Osteoblast (primary cell): Measurements from ENCODE around the gene SHISA6. TPM values are rescaled to one million over a fixed set of nuclear protein-coding genes. Genes with fewer than 3 reads are reported as not detected.

ENCODE experiments used
- DNase-seq: peaks from one replicate; pipeline ENCODE4 v3.0.0; 2011; ENCODE audit warnings: low spot score, mixed read lengths; ENCODE audit not compliant: insufficient read length; ENCODE audit errors: missing footprints
- H2AFZ ChIP-seq: 2 replicates; pipeline ENCODE4 v1.6.0; 2011; ENCODE audit warnings: mild to moderate bottlenecking, low read length
- H3K27ac ChIP-seq: 2 replicates; pipeline ENCODE4 v1.5.1; 2011; ENCODE audit warnings: mild to moderate bottlenecking, low read depth, low read length, moderate library complexity
- H3K27me3 ChIP-seq: 2 replicates; pipeline ENCODE4 v1.6.0; 2012; ENCODE audit warnings: mild to moderate bottlenecking, control low read depth, inconsistent platforms, low read length, moderate library complexity; ENCODE audit not compliant: insufficient read depth
- H3K36me3 ChIP-seq: 2 replicates; pipeline ENCODE4 v1.5.1; 2011; ENCODE audit warnings: mild to moderate bottlenecking, low read length, control low read depth, moderate library complexity; ENCODE audit not compliant: insufficient read depth
- H3K4me1 ChIP-seq: 2 replicates; pipeline ENCODE4 v1.5.1; 2011; ENCODE audit warnings: mild to moderate bottlenecking, low read length, control low read depth, moderate library complexity; ENCODE audit not compliant: insufficient read depth
- H3K4me2 ChIP-seq: 2 replicates; pipeline ENCODE4 v1.6.0; 2011; ENCODE audit warnings: mild to moderate bottlenecking, low read length; ENCODE audit not compliant: insufficient read depth
- H3K4me3 ChIP-seq: fragments of 200-600 bp; sonication (generic); 3 replicates; pipeline ENCODE4 v1.5.1; 2012; ENCODE audit warnings: mild to moderate bottlenecking, low read length, inconsistent platforms; ENCODE audit not compliant: insufficient read depth
- H3K79me2 ChIP-seq: 2 replicates; pipeline ENCODE4 v1.6.0; 2012; ENCODE audit warnings: mild to moderate bottlenecking, low read length, control low read depth, inconsistent platforms; ENCODE audit not compliant: insufficient read depth
- H3K9me3 ChIP-seq: 2 replicates; pipeline ENCODE4 v1.5.1; 2011; ENCODE audit warnings: low read depth, low read length, control low read depth
- H4K20me1 ChIP-seq: 2 replicates; pipeline ENCODE4 v1.6.0; 2012; ENCODE audit warnings: mild to moderate bottlenecking, low read length, control low read depth; ENCODE audit not compliant: insufficient read depth
- total RNA-seq: library from RNA; depleted of rRNA; stranded (reverse); fragments of >200 nt; gene quantifications from 2 replicates; pipeline ENCODE4 v1.2.3, GENCODE V29; 2012
- TF ChIP-seq, protein P1 (sequence below): IDR thresholded peaks from 2 replicates; pipeline ENCODE4 v1.5.1; 2011; ENCODE audit warnings: mild to moderate bottlenecking, low read depth, low read length, moderate library complexity; ENCODE audit errors: extremely low read depth

SHISA6 gene
- total RNA-seq, 1 donor = not detected

DNA sequence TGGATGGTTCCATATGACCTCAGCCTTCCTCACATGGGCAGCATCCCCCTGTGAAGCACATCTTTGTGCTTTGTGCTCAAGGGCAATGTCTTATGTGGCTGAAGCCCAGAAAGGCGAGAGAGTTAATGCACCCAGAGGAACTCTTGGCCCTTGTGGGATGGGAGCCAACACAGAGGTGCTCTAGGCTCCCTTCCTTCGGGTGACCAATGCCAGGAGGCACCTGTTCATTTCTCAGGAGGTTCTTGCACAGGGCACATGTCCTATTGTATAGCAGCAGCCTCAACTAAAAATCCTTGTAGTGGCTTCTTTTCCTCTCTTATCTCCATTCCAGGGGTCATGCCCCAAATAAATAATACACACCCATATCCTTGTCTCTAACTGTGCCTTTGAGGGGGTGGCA, 273.6 kb downstream of the SHISA6 start:
- Histone ChIP-seq H3K4me1 (no peaks in the 10 kb centered on the region), H3K79me2 (no peaks in the 10 kb centered on the region), H3K9me3 (peaks cover 2% of the 10 kb centered on the region), H3K27me3 (no peaks in the 10 kb centered on the region), H4K20me1 (no peaks in the 10 kb centered on the region), H3K4me3 (no peak overlapping the region), H2AFZ (no peak overlapping the region), H3K27ac (no peak overlapping the region), H3K4me2 (no peak overlapping the region), H3K36me3 (no peaks in the 10 kb centered on the region)
- DNase-seq = no peak
- TF ChIP-seq, protein P1, sequence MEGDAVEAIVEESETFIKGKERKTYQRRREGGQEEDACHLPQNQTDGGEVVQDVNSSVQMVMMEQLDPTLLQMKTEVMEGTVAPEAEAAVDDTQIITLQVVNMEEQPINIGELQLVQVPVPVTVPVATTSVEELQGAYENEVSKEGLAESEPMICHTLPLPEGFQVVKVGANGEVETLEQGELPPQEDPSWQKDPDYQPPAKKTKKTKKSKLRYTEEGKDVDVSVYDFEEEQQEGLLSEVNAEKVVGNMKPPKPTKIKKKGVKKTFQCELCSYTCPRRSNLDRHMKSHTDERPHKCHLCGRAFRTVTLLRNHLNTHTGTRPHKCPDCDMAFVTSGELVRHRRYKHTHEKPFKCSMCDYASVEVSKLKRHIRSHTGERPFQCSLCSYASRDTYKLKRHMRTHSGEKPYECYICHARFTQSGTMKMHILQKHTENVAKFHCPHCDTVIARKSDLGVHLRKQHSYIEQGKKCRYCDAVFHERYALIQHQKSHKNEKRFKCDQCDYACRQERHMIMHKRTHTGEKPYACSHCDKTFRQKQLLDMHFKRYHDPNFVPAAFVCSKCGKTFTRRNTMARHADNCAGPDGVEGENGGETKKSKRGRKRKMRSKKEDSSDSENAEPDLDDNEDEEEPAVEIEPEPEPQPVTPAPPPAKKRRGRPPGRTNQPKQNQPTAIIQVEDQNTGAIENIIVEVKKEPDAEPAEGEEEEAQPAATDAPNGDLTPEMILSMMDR = no peak

DNA sequence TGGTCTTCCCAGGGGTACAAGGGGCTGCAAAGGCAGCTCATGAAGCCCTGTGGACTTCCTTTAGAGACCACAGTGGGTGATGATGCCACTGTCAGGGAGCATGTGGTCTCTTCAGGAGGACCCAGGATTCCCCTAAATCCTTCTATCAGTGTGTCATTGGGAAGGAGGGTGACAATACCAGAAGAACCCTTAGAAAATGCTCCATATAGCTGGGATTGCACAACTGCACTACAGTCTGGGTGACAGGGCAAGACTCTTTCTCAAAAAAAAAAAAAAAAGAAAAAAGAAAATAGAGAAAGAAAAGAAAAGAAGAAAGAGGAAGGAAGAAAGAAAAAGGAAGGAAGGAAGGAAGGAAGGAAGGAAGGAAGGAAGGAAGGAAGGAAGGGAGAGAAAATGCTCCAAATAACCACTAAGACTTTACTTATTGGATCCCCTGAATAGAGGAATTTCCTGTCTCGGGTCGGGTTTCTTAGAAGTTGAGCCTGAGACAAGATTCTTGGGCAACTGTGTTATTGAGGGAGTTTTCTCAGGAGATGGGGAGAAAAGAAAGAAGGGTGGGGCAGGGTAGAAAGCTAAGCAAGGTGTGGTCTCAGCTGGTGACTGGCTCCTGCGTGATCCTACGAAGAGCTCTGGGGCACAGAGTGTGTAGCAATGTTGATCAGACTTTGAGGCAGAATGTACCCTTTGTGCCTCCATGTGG, 274.1 kb downstream of the SHISA6 start:
- Histone ChIP-seq H3K9me3 (peaks cover 2% of the 10 kb centered on the region), H4K20me1 (no peaks in the 10 kb centered on the region), H3K79me2 (no peaks in the 10 kb centered on the region), H2AFZ (no peak overlapping the region), H3K27me3 (no peaks in the 10 kb centered on the region), H3K4me1 (no peaks in the 10 kb centered on the region), H3K27ac (no peak overlapping the region), H3K4me3 (no peak overlapping the region), H3K36me3 (no peaks in the 10 kb centered on the region), H3K4me2 (no peak overlapping the region)
- no peak for DNase-seq
- TF ChIP-seq, protein P1 = no peak

DNA sequence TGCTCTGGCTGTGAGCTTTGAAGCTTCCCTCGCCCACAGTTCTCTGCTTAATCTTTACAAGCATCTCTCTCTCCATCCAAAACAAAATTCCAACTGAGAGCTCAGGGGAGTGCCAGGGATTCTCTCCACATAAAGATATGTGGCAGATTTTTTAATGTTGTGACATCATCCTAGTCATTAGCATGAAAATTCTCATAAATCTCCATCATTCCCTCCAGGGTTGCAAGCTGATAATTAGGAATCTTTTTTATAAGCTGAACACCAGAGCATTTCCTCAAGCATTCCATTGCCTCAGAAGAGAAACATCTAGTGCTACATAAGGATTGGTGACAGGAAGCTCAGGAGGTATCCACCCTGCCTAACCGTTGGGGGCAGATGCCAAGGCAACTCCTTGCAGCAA, 274.9 kb downstream of the SHISA6 start:
- H3K4me2 ChIP-seq = no peak overlapping the region
- TF ChIP-seq, protein P1 = no peak

DNA sequence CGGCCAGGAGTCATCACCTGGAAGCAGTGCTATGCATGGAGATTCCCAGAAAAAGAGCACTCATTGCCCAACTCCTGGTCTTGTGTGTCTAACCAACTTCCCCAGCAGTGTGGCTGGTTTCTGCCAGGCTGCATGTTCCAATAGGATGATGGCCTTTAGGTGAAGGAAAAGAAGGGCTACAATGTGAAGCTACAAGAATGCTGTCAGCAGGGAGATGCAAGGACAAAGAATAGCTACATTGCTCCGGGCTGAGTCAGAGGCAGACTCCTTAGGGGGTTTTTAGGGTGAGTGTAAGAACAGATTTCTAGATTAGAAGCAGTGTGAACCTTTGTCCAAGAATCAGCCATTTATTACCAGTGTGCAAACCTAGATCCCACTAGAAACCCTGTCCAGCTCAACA, 294.2 kb downstream of the SHISA6 start:
- no peaks in the 10 kb centered on the region for H3K79me2 ChIP-seq
- no peak overlapping the region for H3K4me2 ChIP-seq
- H3K36me3 ChIP-seq = no peaks in the 10 kb centered on the region
- H3K9me3 ChIP-seq = no peaks in the 10 kb centered on the region
- no peaks in the 10 kb centered on the region for H3K4me1 ChIP-seq
- TF ChIP-seq, protein P1 = no peak
- H3K27me3 ChIP-seq = no peaks in the 10 kb centered on the region
- H3K4me3 ChIP-seq = no peak overlapping the region
- H4K20me1 ChIP-seq = no peaks in the 10 kb centered on the region
- no peak for DNase-seq
- no peak overlapping the region for H2AFZ ChIP-seq
- no peak overlapping the region for H3K27ac ChIP-seq

More for the DNA sequence above, 274.9 kb downstream of the SHISA6 start:
- no peaks in the 10 kb centered on the region for H3K4me1 ChIP-seq
- no peak for DNase-seq
- H3K4me3 ChIP-seq = no peak overlapping the region
- H4K20me1 ChIP-seq = no peaks in the 10 kb centered on the region
- H3K36me3 ChIP-seq = no peaks in the 10 kb centered on the region
- H2AFZ ChIP-seq = no peak overlapping the region
- no peak overlapping the region for H3K27ac ChIP-seq
- peaks cover 2% of the 10 kb centered on the region for H3K9me3 ChIP-seq
- H3K79me2 ChIP-seq = no peaks in the 10 kb centered on the region
- no peaks in the 10 kb centered on the region for H3K27me3 ChIP-seq
